HEK293 (cell line): Measurements from ENCODE around the gene ATP5ME.
A peak's percentile ranks its signal among the peaks of the same experiment; 100 is the strongest.

ENCODE experiments used
- GLI2 ChIP-seq: fragments of 450-650 bp; formaldehyde crosslinking; IDR thresholded peaks from 2 replicates; pipeline ENCODE4; 2017; ENCODE audit warnings: missing biosample characterization, missing genetic modification characterization, low read depth, borderline replicate concordance
- KLF7 ChIP-seq: fragments of 450-650 bp; formaldehyde crosslinking; IDR thresholded peaks from 2 replicates; pipeline ENCODE4 v1.5.1; 2016; ENCODE audit warnings: missing biosample characterization, missing genetic modification characterization, borderline replicate concordance
- RBAK ChIP-seq: fragments of 450-650 bp; formaldehyde crosslinking; IDR thresholded peaks from 2 replicates; pipeline ENCODE4 v1.5.1; 2016; ENCODE audit warnings: missing biosample characterization, missing genetic modification characterization
- SETDB1 ChIP-seq: IDR thresholded peaks from one replicate; pipeline ENCODE4 v1.6.1; 2017; ENCODE audit warnings: mild to moderate bottlenecking, low read length, moderate library complexity, mixed read lengths; ENCODE audit not compliant: insufficient read length
- TRIM28 ChIP-seq: IDR thresholded peaks from 2 replicates; pipeline ENCODE4 v1.6.1; 2011; ENCODE audit warnings: low read length, control low read depth, borderline replicate concordance
- WT1 ChIP-seq: fragments of 450-650 bp; formaldehyde crosslinking; IDR thresholded peaks from 2 replicates; pipeline ENCODE4 v1.5.1; 2016; ENCODE audit warnings: missing biosample characterization, missing genetic modification characterization
- ZBTB1 ChIP-seq: fragments of 450-650 bp; formaldehyde crosslinking; IDR thresholded peaks from 2 replicates; pipeline ENCODE4 v1.5.1; 2016; ENCODE audit warnings: missing biosample characterization, missing genetic modification characterization
- ZBTB21 ChIP-seq: fragments of 450-650 bp; formaldehyde crosslinking; IDR thresholded peaks from 2 replicates; pipeline ENCODE4 v1.5.1; 2017; ENCODE audit warnings: missing biosample characterization, missing genetic modification characterization
- ZBTB8A ChIP-seq: fragments of 450-650 bp; formaldehyde crosslinking; IDR thresholded peaks from 2 replicates; pipeline ENCODE4 v1.5.1; 2016; ENCODE audit warnings: missing biosample characterization, missing genetic modification characterization
- ZIC2 ChIP-seq: fragments of 450-650 bp; formaldehyde crosslinking; IDR thresholded peaks from 2 replicates; pipeline ENCODE4 v1.5.1; 2016; ENCODE audit warnings: missing biosample characterization, missing genetic modification characterization
- ZNF121 ChIP-seq: fragments of 450-650 bp; formaldehyde crosslinking; IDR thresholded peaks from 2 replicates; pipeline ENCODE4 v1.5.1; 2016; ENCODE audit warnings: missing biosample characterization, missing genetic modification characterization
- ZNF133 ChIP-seq: fragments of 450-650 bp; formaldehyde crosslinking; IDR thresholded peaks from 2 replicates; pipeline ENCODE4 v1.5.1; 2016; ENCODE audit warnings: missing biosample characterization, missing genetic modification characterization
- ZNF157 ChIP-seq: fragments of 450-650 bp; formaldehyde crosslinking; IDR thresholded peaks from 2 replicates; pipeline ENCODE4 v1.5.1; 2016; ENCODE audit warnings: missing biosample characterization, missing genetic modification characterization
- ZNF274 ChIP-seq, 2 experiments: fragments of 200-500 bp in 1 of 2; fragments of 450-650 bp in 1 of 2; sonication (Bioruptor generic) in 1 of 2; formaldehyde crosslinking in 1 of 2; IDR thresholded peaks; 2 replicates each; pipeline versions ENCODE4 v1.5.1 to v1.6.1; 2014 to 2016; ENCODE audit warnings: borderline replicate concordance in 1 of 2, inconsistent platforms in 1 of 2, low read length in 1 of 2, missing biosample characterization in 1 of 2, missing genetic modification characterization in 1 of 2
- ZNF335 ChIP-seq: fragments of 450-650 bp; formaldehyde crosslinking; conservative IDR thresholded peaks from 2 replicates; pipeline ENCODE4 v1.5.1; 2016; ENCODE audit warnings: missing biosample characterization, missing genetic modification characterization
- ZNF473 ChIP-seq: fragments of 450-650 bp; formaldehyde crosslinking; IDR thresholded peaks from 2 replicates; pipeline ENCODE4 v1.5.1; 2017; ENCODE audit warnings: missing biosample characterization, missing genetic modification characterization
- ZNF510 ChIP-seq: fragments of 450-650 bp; formaldehyde crosslinking; IDR thresholded peaks from 2 replicates; pipeline ENCODE4 v1.5.1; 2018; ENCODE audit warnings: mild to moderate bottlenecking, missing genetic modification characterization, missing biosample characterization; ENCODE audit not compliant: insufficient replicate concordance
- ZNF558 ChIP-seq: fragments of 450-650 bp; formaldehyde crosslinking; IDR thresholded peaks from 2 replicates; pipeline ENCODE4 v1.5.1; 2016; ENCODE audit warnings: missing biosample characterization, missing genetic modification characterization
- ZNF677 ChIP-seq: fragments of 450-650 bp; IDR thresholded peaks from 2 replicates; pipeline ENCODE4 v1.5.0; 2018; ENCODE audit warnings: missing biosample characterization, mild to moderate bottlenecking, missing genetic modification characterization, moderate library complexity
- ZNF768 ChIP-seq: fragments of 450-650 bp; formaldehyde crosslinking; IDR thresholded peaks from 2 replicates; pipeline ENCODE4 v1.5.1; 2018; ENCODE audit warnings: missing biosample characterization, mild to moderate bottlenecking, missing genetic modification characterization
- ZNF792 ChIP-seq: fragments of 450-650 bp; formaldehyde crosslinking; IDR thresholded peaks from 2 replicates; pipeline ENCODE4 v1.5.1; 2016; ENCODE audit warnings: missing biosample characterization, missing genetic modification characterization
- ZNF843 ChIP-seq: fragments of 450-650 bp; formaldehyde crosslinking; IDR thresholded peaks from 2 replicates; pipeline ENCODE4 v1.5.1; 2016; ENCODE audit warnings: missing biosample characterization, missing genetic modification characterization
- ZSCAN16 ChIP-seq: fragments of 450-650 bp; formaldehyde crosslinking; IDR thresholded peaks from 2 replicates; pipeline ENCODE4 v1.5.1; 2016; ENCODE audit warnings: missing biosample characterization, missing genetic modification characterization
- TF ChIP-seq, protein P1 (sequence below): fragments of 450-650 bp; formaldehyde crosslinking; IDR thresholded peaks from 2 replicates; pipeline ENCODE4 v1.5.1; 2016; ENCODE audit warnings: missing biosample characterization, missing genetic modification characterization
- TF ChIP-seq, protein P2 (sequence below): fragments of 450-650 bp; formaldehyde crosslinking; IDR thresholded peaks from 2 replicates; pipeline ENCODE4 v1.5.1; 2017; ENCODE audit warnings: missing biosample characterization, missing genetic modification characterization
- TF ChIP-seq, protein P3 (sequence below): fragments of 450-650 bp; formaldehyde crosslinking; IDR thresholded peaks from 2 replicates; pipeline ENCODE4 v1.5.1; 2016; ENCODE audit warnings: missing biosample characterization, missing genetic modification characterization, borderline replicate concordance
- TF ChIP-seq, protein P4 (sequence below): fragments of 450-650 bp; formaldehyde crosslinking; IDR thresholded peaks from 2 replicates; pipeline ENCODE4 v1.5.1; 2016; ENCODE audit warnings: missing biosample characterization, missing genetic modification characterization
- TF ChIP-seq, protein P5 (sequence below): fragments of 450-650 bp; formaldehyde crosslinking; IDR thresholded peaks from 2 replicates; pipeline ENCODE4 v1.5.1; 2016; ENCODE audit warnings: missing biosample characterization, missing genetic modification characterization
- TF ChIP-seq, protein P6 (sequence below): fragments of 450-650 bp; formaldehyde crosslinking; IDR thresholded peaks from 2 replicates; pipeline ENCODE4 v1.5.1; 2016; ENCODE audit warnings: missing biosample characterization, missing genetic modification characterization

The ATP5ME gene

DNA sequence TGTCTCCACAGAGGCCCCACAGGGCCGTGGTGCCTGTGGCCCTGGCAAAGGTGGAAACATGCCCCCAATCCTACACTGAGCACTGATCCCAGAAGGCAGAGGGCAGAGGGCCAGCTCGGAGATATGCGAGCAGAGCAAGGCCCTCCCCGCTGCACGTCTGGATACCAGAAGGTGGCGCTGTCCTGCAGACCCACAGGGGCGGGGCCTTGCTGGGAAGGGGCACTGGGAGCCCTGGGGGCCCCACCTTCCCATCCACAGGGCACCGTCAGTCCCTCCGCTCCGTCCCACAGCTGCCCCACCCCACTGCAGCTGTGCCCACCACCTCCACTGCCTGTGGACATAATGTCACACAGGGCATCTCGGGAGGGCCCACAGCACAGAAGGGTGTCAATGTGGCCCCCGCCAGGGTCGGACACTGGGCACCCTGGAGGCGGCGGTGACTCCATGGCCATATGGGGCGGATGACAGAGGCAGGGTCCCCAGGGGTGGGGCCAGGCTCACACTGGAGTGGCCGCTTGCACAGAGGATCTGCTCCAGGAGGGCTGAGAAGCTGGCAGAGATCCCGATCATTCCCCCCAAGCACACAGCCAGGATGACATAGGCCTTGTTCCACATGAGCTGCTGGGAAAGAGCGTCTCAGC, 10.0 kb upstream of the ATP5ME start (continued):
- TF ChIP-seq, protein P1, sequence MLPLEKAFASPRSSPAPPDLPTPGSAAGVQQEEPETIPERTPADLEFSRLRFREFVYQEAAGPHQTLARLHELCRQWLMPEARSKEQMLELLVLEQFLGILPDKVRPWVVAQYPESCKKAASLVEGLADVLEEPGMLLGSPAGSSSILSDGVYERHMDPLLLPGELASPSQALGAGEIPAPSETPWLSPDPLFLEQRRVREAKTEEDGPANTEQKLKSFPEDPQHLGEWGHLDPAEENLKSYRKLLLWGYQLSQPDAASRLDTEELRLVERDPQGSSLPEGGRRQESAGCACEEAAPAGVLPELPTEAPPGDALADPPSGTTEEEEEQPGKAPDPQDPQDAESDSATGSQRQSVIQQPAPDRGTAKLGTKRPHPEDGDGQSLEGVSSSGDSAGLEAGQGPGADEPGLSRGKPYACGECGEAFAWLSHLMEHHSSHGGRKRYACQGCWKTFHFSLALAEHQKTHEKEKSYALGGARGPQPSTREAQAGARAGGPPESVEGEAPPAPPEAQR (tag by site-specific recombination): no peak
- TF ChIP-seq WT1 (tag by site-specific recombination): no peak
- no peak for TF ChIP-seq GLI2 (tag by site-specific recombination)
- no peak for TF ChIP-seq ZNF157 (tag by site-specific recombination)
- no peak for TF ChIP-seq ZBTB1 (tag by site-specific recombination)
- TF ChIP-seq ZNF121 (tag by site-specific recombination): no peak
- TF ChIP-seq ZNF473 (tag by site-specific recombination): no peak
- no peak for TF ChIP-seq ZNF558 (tag by site-specific recombination)
- TF ChIP-seq ZIC2 (tag by site-specific recombination): peak; percentile 92
- no peak for TF ChIP-seq SETDB1
- TF ChIP-seq ZNF274 (IDR thresholded peaks at IDR 0.05; ENCODE audit: low read length): no peak
- TF ChIP-seq ZNF274 (tag by site-specific recombination; IDR thresholded peaks at IDR 0.05; ENCODE audit: borderline replicate concordance): no peak
- TF ChIP-seq, protein P2, sequence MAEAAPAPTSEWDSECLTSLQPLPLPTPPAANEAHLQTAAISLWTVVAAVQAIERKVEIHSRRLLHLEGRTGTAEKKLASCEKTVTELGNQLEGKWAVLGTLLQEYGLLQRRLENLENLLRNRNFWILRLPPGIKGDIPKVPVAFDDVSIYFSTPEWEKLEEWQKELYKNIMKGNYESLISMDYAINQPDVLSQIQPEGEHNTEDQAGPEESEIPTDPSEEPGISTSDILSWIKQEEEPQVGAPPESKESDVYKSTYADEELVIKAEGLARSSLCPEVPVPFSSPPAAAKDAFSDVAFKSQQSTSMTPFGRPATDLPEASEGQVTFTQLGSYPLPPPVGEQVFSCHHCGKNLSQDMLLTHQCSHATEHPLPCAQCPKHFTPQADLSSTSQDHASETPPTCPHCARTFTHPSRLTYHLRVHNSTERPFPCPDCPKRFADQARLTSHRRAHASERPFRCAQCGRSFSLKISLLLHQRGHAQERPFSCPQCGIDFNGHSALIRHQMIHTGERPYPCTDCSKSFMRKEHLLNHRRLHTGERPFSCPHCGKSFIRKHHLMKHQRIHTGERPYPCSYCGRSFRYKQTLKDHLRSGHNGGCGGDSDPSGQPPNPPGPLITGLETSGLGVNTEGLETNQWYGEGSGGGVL (tag by site-specific recombination): no peak
- TF ChIP-seq RBAK (tag by site-specific recombination): no peak
- TF ChIP-seq KLF7: no peak
- TF ChIP-seq, protein P3, sequence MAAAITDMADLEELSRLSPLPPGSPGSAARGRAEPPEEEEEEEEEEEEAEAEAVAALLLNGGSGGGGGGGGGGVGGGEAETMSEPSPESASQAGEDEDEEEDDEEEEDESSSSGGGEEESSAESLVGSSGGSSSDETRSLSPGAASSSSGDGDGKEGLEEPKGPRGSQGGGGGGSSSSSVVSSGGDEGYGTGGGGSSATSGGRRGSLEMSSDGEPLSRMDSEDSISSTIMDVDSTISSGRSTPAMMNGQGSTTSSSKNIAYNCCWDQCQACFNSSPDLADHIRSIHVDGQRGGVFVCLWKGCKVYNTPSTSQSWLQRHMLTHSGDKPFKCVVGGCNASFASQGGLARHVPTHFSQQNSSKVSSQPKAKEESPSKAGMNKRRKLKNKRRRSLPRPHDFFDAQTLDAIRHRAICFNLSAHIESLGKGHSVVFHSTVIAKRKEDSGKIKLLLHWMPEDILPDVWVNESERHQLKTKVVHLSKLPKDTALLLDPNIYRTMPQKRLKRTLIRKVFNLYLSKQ: no peak
- TF ChIP-seq ZBTB8A (tag by site-specific recombination): peak; percentile 61
- TF ChIP-seq ZSCAN16: no peak
- TF ChIP-seq ZNF843: no peak
- TF ChIP-seq, protein P4, sequence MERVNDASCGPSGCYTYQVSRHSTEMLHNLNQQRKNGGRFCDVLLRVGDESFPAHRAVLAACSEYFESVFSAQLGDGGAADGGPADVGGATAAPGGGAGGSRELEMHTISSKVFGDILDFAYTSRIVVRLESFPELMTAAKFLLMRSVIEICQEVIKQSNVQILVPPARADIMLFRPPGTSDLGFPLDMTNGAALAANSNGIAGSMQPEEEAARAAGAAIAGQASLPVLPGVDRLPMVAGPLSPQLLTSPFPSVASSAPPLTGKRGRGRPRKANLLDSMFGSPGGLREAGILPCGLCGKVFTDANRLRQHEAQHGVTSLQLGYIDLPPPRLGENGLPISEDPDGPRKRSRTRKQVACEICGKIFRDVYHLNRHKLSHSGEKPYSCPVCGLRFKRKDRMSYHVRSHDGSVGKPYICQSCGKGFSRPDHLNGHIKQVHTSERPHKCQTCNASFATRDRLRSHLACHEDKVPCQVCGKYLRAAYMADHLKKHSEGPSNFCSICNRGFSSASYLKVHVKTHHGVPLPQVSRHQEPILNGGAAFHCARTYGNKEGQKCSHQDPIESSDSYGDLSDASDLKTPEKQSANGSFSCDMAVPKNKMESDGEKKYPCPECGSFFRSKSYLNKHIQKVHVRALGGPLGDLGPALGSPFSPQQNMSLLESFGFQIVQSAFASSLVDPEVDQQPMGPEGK (tag by site-specific recombination): peak; percentile 94
- TF ChIP-seq, protein P5, sequence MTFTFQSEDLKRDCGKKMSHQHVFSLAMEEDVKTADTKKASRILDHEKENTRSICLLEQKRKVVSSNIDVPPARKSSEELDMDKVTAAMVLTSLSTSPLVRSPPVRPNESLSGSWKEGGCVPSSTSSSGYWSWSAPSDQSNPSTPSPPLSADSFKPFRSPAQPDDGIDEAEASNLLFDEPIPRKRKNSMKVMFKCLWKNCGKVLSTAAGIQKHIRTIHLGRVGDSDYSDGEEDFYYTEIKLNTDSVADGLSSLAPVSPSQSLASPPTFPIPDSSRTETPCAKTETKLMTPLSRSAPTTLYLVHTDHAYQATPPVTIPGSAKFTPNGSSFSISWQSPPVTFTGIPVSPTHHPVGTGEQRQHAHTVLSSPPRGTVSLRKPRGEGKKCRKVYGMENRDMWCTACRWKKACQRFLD (tag by site-specific recombination): no peak
- no peak for TF ChIP-seq TRIM28
- no peak for TF ChIP-seq ZNF677 (tag by site-specific recombination)
- no peak for TF ChIP-seq ZBTB21 (tag by site-specific recombination)
- TF ChIP-seq ZNF133 (tag by site-specific recombination): no peak
- TF ChIP-seq ZNF510 (tag by site-specific recombination): no peak
- TF ChIP-seq ZNF792 (tag by site-specific recombination): no peak
- TF ChIP-seq ZNF335 (tag by site-specific recombination): peak; percentile 20
- TF ChIP-seq, protein P6, sequence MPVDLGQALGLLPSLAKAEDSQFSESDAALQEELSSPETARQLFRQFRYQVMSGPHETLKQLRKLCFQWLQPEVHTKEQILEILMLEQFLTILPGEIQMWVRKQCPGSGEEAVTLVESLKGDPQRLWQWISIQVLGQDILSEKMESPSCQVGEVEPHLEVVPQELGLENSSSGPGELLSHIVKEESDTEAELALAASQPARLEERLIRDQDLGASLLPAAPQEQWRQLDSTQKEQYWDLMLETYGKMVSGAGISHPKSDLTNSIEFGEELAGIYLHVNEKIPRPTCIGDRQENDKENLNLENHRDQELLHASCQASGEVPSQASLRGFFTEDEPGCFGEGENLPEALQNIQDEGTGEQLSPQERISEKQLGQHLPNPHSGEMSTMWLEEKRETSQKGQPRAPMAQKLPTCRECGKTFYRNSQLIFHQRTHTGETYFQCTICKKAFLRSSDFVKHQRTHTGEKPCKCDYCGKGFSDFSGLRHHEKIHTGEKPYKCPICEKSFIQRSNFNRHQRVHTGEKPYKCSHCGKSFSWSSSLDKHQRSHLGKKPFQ: no peak
- no peak for TF ChIP-seq ZNF768
